COLO668 (cell line): ENCODE data around the gene LYZL6.

Experiments
- DNase-seq: peaks from one replicate; lab custom pipeline; 2025; ENCODE audit not compliant: unreplicated experiment; lab: John Stamatoyannopoulos, UW

Gene LYZL6

GRCh38 chr17:35943537-35943936 lies at the start of gene LYZL6:
TSS of gene LYZL6 (minus strand) at chr17:35943713. CDS start at chr17:35939356, 4,357 bp downstream.
- no peak for DNase-seq

GRCh38 chr17:35991075-35991474 lies 47.6 kb upstream of the LYZL6 start:
- DNase-seq = no peak

- DNase-seq = no peak
Observed at GRCh38 chr17:35988164-35988563, 44.7 kb upstream of the LYZL6 start.

GRCh38 chr17:35986643-35987042 lies 43.1 kb upstream of the LYZL6 start, which contains the start of gene CCL14:
TSS of gene CCL14 (minus strand) at chr17:35986729. CDS start at chr17:35986649, 80 bp downstream.
- DNase-seq = no peak

- no peak for DNase-seq
Observed at GRCh38 chr17:35984140-35984539, 40.6 kb upstream of the LYZL6 start.

- DNase-seq = no peak
Observed at GRCh38 chr17:35982409-35983191, 39.1 kb upstream of the LYZL6 start.

GRCh38 chr17:35981908-35982330 lies 38.4 kb upstream of the LYZL6 start:
- DNase-seq = no peak

GRCh38 chr17:35981246-35981645 lies 37.7 kb upstream of the LYZL6 start, which contains the start of gene CCL16:
TSS of gene CCL16 (minus strand) at chr17:35981497. CDS start at chr17:35981420, 77 bp downstream.
- no peak for DNase-seq

- no peak for DNase-seq
Observed at GRCh38 chr17:35978346-35978745, 34.8 kb upstream of the LYZL6 start.

GRCh38 chr17:35977509-35977908 lies 34.0 kb upstream of the LYZL6 start:
- no peak for DNase-seq

GRCh38 chr17:35973333-35974260 lies 30.1 kb upstream of the LYZL6 start:
- DNase-seq = no peak

- no peak for DNase-seq
Observed at GRCh38 chr17:35972945-35973332, 29.4 kb upstream of the LYZL6 start.

- no peak for DNase-seq
Observed at GRCh38 chr17:35972535-35972934, 29.0 kb upstream of the LYZL6 start.

GRCh38 chr17:35972066-35972465 lies 28.6 kb upstream of the LYZL6 start:
- no peak for DNase-seq

GRCh38 chr17:35969558-35970380 lies 26.3 kb upstream of the LYZL6 start:
- peak; percentile 49 for DNase-seq

- no peak for DNase-seq
Observed at GRCh38 chr17:35968520-35969054, 25.1 kb upstream of the LYZL6 start.

- DNase-seq = no peak
Observed at GRCh38 chr17:35965272-35965671, 21.8 kb upstream of the LYZL6 start.

GRCh38 chr17:35963663-35964062 lies 20.1 kb upstream of the LYZL6 start:
- no peak for DNase-seq

GRCh38 chr17:35953720-35954119 lies 10.2 kb upstream of the LYZL6 start:
- no peak for DNase-seq

GRCh38 chr17:35949401-35949800 lies 5.9 kb upstream of the LYZL6 start:
- DNase-seq = no peak

GRCh38 chr17:35948092-35948491 lies 4.6 kb upstream of the LYZL6 start:
- no peak for DNase-seq
